PC-3 (cell line): ENCODE results near the gene BIRC5.

Experiments
- CTCF ChIP-seq: fragments of 300-600 bp; sonication (generic); conservative IDR thresholded peaks from 2 replicates; pipeline ENCODE4 v1.5.1; 2017; ENCODE audit warnings: antibody characterized with exemption, low read depth, mild to moderate bottlenecking, low read length
- EZH2 ChIP-seq: fragments of 300-600 bp; sonication (generic); IDR thresholded peaks from one replicate; pipeline ENCODE4 v1.6.1; 2017; ENCODE audit warnings: antibody characterized with exemption, mild to moderate bottlenecking, low read length; ENCODE audit not compliant: unreplicated experiment

- no peak for TF ChIP-seq CTCF
- no peak for TF ChIP-seq EZH2
Observed at GRCh38 chr17:78269955-78270381, 55.9 kb downstream of the BIRC5 start.
